Fibroblast of peridontal ligament (primary cell): ENCODE data around the gene HPS1.

ENCODE experiments used
- DNase-seq: peaks from one replicate; pipeline ENCODE4 v3.0.0-alpha.2; 2010; ENCODE audit errors: extremely low read depth

HPS1 gene

GRCh38 chr10:98463976-98464754 is 17.4 kb upstream of the HPS1 start:
- DNase-seq: no peak

GRCh38 chr10:98463016-98463415 is 16.3 kb upstream of the HPS1 start:
- DNase-seq: no peak

GRCh38 chr10:98461500-98461842 is 14.7 kb upstream of the HPS1 start:
- no peak for DNase-seq

- DNase-seq: peak; percentile 92
Observed at GRCh38 chr10:98460837-98461499, 14.2 kb upstream of the HPS1 start.

DNA sequence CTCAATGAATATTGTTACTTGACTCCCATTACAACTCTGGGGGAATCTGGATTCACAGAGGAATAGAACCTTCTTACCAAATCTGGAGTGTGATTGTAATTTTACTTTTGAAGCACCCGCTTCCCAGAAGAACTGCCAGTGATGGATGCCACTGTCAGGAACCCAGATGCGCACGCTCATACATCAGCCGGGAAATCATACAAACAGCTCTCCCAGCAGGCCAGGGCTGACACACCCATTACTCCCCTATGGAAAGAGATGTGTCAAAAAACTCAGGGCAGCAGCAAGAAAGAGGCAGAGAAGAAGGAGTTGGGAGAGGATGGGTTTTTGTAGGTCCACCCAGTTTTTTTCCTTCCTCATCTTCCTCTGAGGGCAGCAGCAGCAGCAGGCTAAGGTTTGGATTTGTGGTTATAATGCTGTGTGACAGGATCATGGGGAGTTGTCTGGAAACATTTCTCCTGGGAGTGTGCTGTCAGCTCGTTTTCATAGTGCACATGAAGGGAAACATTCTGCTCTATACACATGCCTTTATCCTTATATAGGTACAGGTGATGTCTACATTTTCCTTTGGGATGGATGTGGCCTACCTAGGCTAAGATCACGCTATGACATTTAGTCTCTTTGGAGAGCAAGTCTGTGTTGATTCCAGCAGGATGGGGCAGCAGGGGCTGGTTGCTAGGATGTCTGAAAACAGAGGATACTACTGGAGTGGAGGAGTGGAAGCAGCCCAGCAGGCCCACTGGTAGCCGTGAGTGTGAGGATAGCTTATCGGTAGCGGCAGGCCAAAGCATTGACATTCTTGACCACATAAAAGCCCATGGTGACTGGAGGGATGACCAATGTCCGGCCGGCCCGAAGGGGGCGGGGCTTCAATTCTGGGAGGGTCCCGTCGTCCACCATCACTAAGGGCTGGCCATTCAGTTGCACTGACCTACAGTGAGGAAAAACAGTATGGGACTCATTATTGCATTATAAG is 12.4 kb upstream of the HPS1 start:
- no peak for DNase-seq

- no peak for DNase-seq
Observed at GRCh38 chr10:98457721-98458120, 11.0 kb upstream of the HPS1 start.

DNA sequence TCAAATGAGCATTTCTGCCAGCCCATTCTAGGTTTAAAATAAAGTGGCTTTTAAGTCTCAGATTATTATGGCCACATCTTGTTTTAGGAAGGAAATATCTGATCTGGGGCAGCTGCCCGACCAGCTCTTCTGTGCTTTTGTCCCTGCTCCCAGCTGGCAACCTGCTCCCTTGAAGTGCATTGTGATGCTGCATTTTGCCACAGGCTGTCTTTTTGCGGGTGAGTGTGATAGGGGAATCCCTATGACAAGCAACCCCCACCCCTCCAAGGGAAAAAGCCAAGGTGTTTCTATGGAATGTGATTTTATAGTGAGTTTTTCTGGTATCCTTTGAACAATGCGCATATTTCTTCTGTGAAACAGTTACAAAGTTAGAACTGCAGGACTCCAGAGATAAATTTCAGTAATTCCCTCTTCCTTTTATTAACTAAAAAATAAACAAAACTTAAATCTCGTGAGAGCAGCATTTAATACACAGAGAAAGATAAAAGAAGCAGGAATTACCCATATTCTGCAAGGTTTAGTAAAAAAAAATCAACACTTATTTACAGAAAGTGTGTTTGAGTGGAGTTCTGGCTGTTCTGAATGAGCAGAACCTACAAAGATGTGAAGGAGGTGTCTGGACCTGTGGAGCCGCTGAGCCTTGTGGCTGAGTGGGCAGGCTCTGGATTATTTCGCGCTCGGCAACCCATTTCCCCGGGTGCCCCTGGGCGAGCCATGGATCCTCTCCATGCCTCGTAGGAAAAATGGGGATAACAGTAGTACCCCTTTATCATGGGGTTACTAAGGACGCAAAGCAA is 10.1 kb upstream of the HPS1 start:
- no peak for DNase-seq

DNA sequence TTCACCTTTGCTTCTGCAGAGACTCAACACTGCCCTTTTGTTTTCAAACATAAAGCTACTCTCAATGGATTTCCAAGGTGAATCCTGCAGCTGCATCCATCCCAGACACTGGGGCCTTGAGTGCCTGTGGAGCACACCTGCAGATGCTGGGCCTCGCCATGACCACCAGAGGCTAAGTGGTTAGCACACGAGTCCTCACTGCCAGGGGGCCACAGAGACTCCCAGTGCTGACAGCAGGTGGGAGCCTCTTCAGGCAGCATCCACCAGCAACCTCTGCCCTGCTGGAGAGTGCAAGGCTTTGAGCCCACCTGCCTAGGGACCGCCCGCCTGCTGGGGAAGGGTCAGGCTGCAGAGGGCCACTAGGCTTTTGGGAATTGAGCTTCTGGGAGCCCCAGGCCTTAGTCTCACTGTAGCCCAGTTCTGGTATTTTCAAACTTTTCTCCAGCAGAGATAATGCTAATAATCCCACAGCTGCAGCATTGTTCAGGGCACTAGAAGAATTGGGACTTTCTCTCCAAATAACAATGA is 9.4 kb upstream of the HPS1 start:
- no peak for DNase-seq

GRCh38 chr10:98453729-98454128 is 7.0 kb upstream of the HPS1 start:
- no peak for DNase-seq

GRCh38 chr10:98450618-98451017 is 3.9 kb upstream of the HPS1 start:
- no peak for DNase-seq

DNA sequence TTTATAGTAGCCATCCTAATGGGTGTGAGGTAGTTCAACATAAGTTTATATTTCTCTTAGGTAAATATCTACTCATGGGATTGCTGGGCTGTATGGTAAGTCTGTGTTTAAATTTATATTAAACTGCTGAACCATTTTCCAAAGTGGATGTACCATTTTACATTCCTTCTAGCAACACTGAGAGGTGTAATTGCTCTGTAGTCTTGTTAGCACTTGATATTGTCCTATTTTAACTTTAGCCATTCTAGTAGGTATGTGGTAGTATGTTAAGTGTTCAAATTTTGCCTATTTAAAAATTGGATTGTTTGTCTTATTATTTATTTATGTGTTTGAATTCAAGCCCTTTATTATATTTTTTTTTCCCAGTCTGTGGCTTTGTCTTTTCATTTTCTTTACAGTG is 2.6 kb upstream of the HPS1 start:
- DNase-seq: no peak

DNA sequence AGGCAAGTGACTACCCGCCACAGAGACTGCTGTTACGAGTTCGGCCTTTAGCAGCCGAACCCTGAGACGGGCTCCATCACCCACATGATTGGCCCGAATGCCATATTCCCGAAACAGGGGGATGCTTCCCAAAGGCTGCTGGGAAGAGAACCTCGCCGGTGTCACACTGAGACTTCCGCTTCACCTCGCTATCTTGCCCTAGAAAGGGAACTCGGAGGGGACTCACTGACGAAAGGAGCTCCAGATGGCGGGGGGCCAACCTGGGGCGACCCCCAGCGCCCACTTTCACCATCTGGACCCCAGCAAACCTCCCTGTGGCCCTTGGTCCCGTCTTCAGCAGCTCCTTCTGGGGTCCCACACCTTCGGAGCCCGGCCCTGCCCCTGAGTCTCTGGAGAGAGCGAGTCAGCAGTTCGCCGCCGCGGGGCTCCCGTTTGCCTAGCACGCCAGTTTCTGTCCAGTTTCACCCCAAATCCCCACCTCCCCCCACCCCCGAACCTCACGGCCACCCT is 529 bp downstream of the HPS1 start:
- peak; percentile 36 for DNase-seq

DNA sequence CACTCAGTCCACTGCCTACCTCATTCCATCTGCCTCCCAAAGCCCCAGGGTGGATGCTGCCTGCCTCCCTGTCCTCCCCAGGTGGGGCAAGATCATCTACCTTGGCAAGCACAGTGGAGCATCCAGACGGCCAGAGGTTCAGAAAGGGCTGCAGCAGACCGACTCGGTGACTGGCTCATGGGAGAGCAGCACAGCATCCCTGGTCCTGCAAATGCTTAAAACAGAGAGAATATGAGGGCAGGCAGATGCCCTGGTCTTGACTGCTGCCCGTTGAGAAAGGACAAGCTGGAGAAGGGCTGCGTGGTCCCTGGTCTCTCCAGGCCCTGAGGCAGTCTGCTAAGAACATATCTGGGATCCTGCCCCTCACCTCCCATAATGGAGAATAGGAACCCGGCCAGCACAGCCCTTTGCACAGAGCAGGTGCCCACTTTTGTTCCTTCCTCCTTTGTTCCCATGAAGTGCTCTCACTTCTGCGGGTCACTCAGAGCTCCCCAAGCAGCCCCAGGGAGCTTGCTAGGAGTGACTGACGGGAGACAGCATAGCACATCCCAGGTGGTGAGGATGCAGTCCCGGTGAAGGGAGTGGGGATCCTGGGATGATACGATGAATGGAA is 1.4 kb downstream of the HPS1 start:
- DNase-seq: no peak

- DNase-seq: no peak
Observed at GRCh38 chr10:98444314-98445006, 2.3 kb downstream of the HPS1 start.

DNA sequence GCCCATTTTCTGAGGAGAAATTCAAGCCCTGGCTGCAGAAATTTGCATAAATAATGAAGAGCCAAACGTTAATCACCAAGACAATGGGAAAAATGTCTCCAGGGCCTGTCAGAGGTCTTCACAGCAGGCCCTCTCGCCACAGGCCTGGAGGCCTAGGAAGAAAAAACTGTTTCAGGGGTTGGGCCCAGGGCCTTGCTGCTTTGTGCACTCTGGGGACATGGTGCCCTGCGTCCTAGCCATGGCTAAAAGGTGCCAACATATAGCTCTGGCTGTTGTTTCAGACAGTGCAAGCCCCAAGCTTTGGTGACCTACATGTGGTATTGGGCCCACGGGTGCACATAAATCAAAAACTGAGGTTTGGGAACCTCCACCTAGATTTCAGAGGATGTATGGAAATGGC is 8.0 kb downstream of the HPS1 start:
- no peak for DNase-seq

- DNase-seq: no peak
Observed at GRCh38 chr10:98436704-98437103, 10.0 kb downstream of the HPS1 start.

- DNase-seq: no peak
Observed at GRCh38 chr10:98435178-98435577, 11.6 kb downstream of the HPS1 start.

GRCh38 chr10:98433881-98434732 is 12.6 kb downstream of the HPS1 start:
- DNase-seq: no peak

DNA sequence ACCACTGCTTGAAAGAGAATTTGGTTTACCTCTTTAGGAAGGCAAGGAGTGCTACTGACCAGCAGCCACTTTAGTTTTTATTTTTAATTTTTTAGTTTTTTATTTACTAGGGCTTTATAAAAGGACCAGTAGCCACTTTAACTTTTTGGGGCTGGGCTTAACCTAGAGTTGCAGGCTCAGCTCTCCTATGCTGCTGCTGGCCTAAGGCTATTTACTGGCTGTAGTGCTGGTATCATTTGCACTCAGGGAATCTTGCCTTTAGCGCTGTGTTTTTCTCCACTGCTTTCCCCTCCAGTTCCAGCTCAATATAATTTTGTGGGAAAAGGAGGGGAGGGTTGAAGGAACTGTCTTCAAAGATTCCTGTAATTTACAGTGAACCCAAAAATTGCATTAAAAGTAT is 13.4 kb downstream of the HPS1 start:
- no peak for DNase-seq
